Stimulated activated naive CD8-positive, alpha-beta T cell treated with anti-CD3 and anti-CD28 coated beads, Interleukin-15, Interleukin-2, amounts not matched to agents 100 ng/mL and 50 ng/mL, for 24 hours (primary cell): ENCODE data around the gene TNS1.
"Not testable (repeated sequence)": the region's sequence is repeated elsewhere in the genome, so short reads cannot be mapped to it uniquely, and the experiment has no call there.

Source experiments
- H3K27ac Mint-ChIP-seq: one replicate; pipeline ENCODE4 v1.8.0; 2021; ENCODE audit warnings: mild to moderate bottlenecking, mixed read lengths
- H3K27me3 Mint-ChIP-seq: one replicate; pipeline ENCODE4 v1.8.0; 2021; ENCODE audit warnings: mixed read lengths
- H3K36me3 Mint-ChIP-seq: one replicate; pipeline ENCODE4 v1.8.0; 2021; ENCODE audit warnings: low read depth, mixed read lengths
- H3K4me1 Mint-ChIP-seq: one replicate; pipeline ENCODE4 v1.8.0; 2021; ENCODE audit warnings: low read depth, mixed read lengths
- H3K4me3 Mint-ChIP-seq: one replicate; pipeline ENCODE4 v1.8.0; 2021; ENCODE audit warnings: mild to moderate bottlenecking, mixed read lengths
- H3K9me3 Mint-ChIP-seq: one replicate; pipeline ENCODE4 v1.8.0; 2021; ENCODE audit warnings: mixed read lengths

TNS1 gene

DNA sequence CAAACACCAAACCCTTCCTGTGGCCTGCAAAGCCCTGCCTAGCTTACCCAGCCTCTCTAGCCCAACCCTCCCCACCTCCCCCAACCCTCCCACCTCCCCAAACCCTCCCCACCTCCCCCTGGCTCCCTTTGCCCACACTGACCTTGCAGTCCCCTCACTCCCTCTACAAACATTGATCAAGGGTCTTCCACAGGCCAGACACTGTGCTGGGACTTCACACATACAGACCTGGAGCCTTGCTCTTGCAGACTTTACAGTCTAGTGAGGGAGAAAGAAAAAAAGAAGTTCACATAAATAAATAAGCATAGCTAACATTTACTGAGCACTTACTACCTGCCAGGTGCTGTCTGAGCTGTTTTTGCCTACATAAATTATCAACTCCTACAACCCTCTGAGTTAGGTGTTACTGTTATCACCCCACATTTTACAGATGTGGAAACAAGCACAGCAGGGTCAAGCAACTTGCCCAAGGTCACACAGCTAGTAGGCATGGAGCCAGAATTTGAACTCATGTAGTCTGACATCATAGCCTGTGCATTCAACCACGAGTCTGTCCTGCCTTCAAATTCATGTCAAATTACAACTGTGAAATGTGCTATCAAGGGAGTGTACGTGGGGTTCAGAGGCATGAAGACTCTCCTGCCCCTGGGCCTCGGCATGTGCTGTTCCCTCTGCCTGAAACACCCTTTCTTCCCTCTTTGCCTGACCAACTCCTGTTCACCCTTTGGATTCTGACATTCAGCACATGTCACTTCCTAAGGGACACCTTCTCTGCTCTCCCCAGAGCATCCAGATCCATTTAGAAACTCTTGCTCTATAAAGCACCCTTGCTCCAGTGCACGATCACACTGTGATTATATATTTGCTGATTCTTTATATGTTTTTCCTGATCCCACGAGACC is 209.9 kb downstream of the TNS1 start:
- H3K4me3 Mint-ChIP-seq, result no peak overlapping the region
- H3K36me3 Mint-ChIP-seq, result no peaks in the 10 kb centered on the region
- no peaks in the 10 kb centered on the region for H3K27me3 Mint-ChIP-seq
- no peaks in the 10 kb centered on the region for H3K9me3 Mint-ChIP-seq
- H3K4me1 Mint-ChIP-seq, result peaks cover 18% of the 10 kb centered on the region
- peak overlapping the region; percentile 18 for H3K27ac Mint-ChIP-seq

DNA sequence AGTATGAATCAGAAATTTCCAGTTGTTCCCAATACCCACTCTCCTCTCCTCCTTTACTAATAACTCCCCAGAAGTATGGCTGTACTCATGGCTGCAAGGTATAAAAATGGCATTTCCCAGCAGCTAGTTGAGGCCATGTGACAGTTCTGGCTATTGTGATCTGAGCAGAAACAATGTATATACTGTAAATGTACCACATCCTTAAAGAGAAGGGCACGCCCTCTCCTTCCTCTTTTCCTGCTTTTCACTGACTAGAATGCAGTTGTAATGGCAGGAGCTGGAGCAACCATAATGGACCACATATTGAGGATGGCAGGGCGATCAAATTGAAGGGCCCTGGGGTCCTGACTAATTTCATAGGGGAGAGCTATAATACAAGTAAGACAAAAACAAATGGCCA is 211.2 kb downstream of the TNS1 start:
- no peaks in the 10 kb centered on the region for H3K27me3 Mint-ChIP-seq
- H3K27ac Mint-ChIP-seq, result no peak overlapping the region
- H3K4me3 Mint-ChIP-seq, result no peak overlapping the region
- no peaks in the 10 kb centered on the region for H3K36me3 Mint-ChIP-seq
- H3K4me1 Mint-ChIP-seq, result peaks cover 18% of the 10 kb centered on the region
- no peaks in the 10 kb centered on the region for H3K9me3 Mint-ChIP-seq

DNA sequence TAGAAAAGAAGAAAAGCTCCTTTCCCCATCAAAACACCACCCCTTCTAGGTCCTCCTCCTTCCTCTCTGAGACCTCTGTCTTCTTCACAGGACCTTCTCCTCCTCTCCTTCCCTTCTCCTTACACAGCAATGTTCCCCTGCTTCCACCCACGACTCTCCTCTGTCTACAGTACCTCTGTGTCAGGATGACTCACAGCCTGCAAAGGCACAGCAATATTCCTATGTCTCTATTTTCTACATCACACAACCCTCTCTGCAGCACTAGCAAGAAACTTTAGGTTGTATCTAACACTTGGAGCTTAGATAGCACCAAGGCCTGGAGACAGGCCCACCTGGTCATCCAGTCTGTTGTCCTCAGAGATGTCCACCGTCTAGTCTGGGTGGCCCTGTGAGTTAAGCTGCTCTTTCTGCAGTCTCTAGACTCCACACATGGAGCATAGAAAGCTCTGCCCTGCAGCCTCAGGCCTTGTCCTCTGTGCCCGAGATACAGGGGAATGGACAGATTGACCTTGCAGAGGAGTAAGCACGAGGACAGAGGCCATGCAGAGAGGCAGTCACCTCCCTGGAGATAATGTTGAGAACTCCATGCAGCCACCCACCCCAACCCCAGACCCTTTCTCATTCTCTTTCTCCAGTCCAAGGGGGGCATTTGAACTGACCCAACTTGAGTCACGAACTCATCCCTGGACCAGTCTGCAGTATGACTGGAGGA is 212.0 kb downstream of the TNS1 start:
- H3K27ac Mint-ChIP-seq, result peak overlapping the region; percentile 29
- H3K4me3 Mint-ChIP-seq, result peak overlapping the region; percentile 24
- H3K27me3 Mint-ChIP-seq, result no peaks in the 10 kb centered on the region
- H3K9me3 Mint-ChIP-seq, result no peaks in the 10 kb centered on the region
- peaks cover 18% of the 10 kb centered on the region for H3K4me1 Mint-ChIP-seq
- H3K36me3 Mint-ChIP-seq, result no peaks in the 10 kb centered on the region

DNA sequence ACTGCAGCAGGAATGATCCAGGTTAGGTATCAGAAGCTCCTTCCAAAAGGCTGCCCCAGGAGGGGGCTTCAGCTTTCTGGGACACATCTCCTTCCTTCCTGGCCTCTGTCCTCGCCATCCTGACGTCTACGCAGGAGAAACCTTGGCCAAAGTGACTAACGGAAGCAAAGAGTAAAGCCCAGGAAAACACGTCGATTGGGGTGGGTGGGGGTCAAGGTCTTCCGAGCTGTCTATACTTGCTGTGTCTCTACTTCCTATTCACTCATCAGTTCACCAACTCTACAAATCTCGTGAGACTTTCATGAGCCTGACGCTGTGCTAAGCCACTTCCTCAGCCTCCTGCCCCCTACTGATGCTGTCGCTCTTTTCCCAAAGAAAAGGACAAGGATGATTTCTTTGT is 212.6 kb downstream of the TNS1 start:
- Mint-ChIP-seq H3K27ac (no peak overlapping the region), H3K27me3 (no peaks in the 10 kb centered on the region), H3K4me3 (peak overlapping the region; percentile 24), H3K36me3 (no peaks in the 10 kb centered on the region), H3K9me3 (no peaks in the 10 kb centered on the region), H3K4me1 (peaks cover 21% of the 10 kb centered on the region)

DNA sequence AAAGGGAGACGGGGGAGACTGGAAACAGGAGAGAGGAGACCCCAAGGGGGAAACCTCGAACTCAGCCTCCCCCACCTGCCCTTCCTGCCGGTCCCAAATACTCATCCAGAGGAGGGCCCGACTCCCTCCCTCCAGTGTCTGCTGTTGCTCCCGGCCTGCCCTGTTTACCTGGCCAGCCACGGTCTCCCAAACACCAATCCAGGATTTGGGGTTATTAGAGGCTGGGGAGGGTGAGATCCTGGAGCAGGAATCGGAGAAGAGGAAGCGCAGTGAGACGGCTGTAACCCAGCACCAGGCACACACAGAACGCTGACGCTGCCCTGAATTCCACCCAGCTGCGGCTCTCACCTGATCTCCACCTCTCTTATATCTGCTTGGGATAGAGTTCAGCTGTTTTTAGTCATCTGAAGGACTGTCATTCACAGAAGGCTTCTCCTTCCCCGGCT is 213.0 kb downstream of the TNS1 start:
- Mint-ChIP-seq H3K27ac (no peak overlapping the region), H3K9me3 (no peaks in the 10 kb centered on the region), H3K4me3 (peak overlapping the region; percentile 24), H3K36me3 (no peaks in the 10 kb centered on the region), H3K4me1 (peaks cover 21% of the 10 kb centered on the region), H3K27me3 (no peaks in the 10 kb centered on the region)

DNA sequence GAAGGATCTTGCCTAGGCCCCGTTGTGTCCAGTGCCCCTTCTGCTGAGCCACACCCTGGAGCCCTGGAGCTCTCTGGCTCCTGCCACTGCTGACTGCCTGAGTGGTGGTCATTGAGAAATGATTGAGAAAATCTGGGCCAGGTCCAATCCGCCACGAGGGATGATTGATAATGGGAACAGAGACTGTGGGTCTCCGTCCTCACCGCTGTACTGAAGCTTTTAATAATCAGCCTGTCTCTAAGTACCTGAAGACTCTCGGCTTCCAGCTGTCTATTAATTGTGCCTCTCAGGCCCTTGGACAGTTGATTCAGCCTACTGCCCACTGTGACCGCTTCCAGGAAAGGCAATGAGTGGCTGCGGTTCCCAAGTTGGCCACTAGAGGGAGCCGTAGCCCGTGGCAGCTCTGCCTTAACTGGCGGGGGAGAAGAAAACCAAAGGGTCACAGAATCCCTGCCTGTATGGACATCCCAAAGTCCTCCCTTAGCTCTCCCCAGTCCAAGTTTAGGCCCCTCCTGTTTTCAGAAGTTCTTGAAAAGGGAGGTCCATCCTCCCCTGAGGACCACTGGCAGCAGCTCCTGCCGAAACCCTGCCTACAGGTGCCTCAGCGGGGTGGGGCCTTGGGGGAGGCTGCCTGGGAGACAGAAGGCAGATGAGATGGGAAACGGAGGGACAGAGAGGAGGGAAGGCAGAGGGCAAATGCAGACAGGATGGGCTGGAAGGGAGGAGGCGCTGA is 213.6 kb downstream of the TNS1 start:
- H3K27ac Mint-ChIP-seq, result no peak overlapping the region
- H3K36me3 Mint-ChIP-seq, result no peaks in the 10 kb centered on the region
- H3K4me1 Mint-ChIP-seq, result peaks cover 21% of the 10 kb centered on the region
- H3K9me3 Mint-ChIP-seq, result no peaks in the 10 kb centered on the region
- H3K27me3 Mint-ChIP-seq, result no peaks in the 10 kb centered on the region
- peak overlapping the region; percentile 24 for H3K4me3 Mint-ChIP-seq

DNA sequence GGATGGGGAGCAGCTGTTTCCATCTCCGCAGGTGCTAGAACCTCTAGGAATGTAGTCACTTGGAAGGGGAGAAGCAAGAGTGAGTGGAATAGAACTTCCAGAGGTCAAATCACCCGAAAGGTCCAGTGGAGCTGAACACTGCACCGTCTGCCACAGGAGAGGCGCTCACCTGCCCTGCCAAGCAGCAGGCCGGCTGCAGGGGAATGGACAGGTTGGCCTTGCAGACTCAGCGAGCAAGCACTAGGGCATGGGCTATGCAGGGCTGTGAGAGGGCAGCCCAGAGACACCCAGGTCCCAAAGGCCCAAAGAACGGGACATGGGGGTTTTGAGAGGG is 214.2 kb downstream of the TNS1 start:
- no peaks in the 10 kb centered on the region for H3K27me3 Mint-ChIP-seq
- H3K4me3 Mint-ChIP-seq, result no peak overlapping the region
- H3K4me1 Mint-ChIP-seq, result peaks cover 21% of the 10 kb centered on the region
- no peaks in the 10 kb centered on the region for H3K9me3 Mint-ChIP-seq
- no peaks in the 10 kb centered on the region for H3K36me3 Mint-ChIP-seq
- no peak overlapping the region for H3K27ac Mint-ChIP-seq

DNA sequence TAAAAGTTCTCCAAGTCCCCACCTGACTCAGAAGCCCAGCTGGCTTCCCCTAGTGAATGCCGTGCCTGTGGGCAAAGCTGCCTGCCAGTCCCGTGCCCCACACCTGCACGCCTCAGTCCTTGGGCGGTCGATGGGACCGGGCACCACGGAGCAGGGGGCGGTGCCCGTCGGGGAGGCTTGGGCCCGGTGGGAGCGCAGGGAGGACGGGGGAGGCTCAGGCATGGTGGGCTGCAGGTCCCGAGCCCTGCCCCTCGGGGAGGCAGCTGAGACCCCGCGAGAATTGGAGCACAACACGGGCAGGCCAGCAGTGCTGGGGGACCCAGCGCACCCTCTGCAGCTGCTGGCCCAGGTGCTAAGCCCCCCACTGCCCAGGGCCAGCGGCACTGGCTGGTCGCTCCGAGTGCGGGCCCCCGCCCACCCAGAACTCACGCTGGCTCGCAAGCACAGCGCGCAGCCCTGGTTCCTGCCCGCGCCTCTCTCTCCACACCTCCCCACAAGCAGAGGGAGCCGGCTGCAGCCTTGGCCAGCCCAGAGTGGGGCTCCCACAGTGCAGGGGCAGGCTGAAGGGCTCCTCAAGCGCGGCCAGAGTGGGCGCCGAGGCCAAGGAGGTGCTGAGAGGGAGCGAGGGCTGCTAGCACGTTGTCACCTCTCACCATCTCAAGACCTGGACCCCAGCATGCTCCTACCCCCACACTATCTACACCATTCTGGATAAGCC is 215.5 kb downstream of the TNS1 start:
- Mint-ChIP-seq H3K9me3 (no peaks in the 10 kb centered on the region), H3K27me3 (no peaks in the 10 kb centered on the region), H3K4me1 (peaks cover 21% of the 10 kb centered on the region), H3K36me3 (no peaks in the 10 kb centered on the region), H3K4me3 (no peak overlapping the region), H3K27ac (no peak overlapping the region)

DNA sequence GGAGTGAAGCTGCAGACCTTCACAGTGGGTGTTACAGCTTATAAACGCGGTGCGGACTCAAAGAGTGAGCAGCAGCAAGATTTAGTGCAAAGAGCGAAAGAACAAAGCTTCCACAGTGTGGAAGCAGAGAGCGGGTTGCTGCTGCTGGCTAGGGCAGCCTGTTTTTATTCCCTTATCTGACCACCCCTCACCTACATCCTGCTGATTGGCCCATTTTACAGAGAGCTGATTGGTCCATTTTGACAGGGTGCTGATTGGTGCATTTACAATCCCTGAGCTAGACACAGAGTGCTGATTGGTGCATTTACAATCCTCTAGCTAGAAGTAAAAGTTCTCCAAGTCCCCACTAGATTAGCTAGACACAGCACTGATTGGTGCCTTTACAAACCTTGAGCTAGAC is 216.2 kb downstream of the TNS1 start:
- not testable (repeated sequence) for H3K27ac Mint-ChIP-seq, H3K4me3 Mint-ChIP-seq, H3K36me3 Mint-ChIP-seq, H3K9me3 Mint-ChIP-seq, H3K27me3 Mint-ChIP-seq
- H3K4me1 Mint-ChIP-seq, result peaks cover 21% of the 10 kb centered on the region

DNA sequence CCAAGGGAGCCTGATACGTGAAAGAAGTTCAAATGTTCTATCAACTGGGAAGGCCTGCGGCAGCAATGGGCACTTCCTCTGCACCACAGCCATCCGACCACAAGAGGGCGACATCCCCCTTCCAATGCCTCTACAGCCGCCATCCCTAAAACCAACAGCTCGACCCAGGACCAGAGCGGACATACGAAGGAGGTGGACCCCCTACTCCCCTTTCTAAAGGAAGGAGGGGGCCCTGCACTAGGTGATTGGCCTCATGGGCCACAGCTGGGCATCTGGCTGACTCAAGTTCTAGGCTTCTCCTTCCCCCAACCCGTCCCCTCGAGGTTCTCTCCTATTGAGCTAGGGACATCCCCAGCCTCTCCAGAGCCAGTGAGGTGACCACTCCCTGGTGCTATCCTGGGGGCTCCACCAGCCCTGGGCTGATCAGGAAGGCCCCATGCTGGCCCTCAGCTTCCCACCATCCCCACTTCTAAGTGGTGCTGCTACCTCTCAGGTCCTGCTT is 217.2 kb downstream of the TNS1 start:
- Mint-ChIP-seq H3K4me3 (no peak overlapping the region), H3K27me3 (no peaks in the 10 kb centered on the region), H3K36me3 (no peaks in the 10 kb centered on the region), H3K4me1 (peaks cover 19% of the 10 kb centered on the region), H3K9me3 (no peaks in the 10 kb centered on the region), H3K27ac (no peak overlapping the region)

DNA sequence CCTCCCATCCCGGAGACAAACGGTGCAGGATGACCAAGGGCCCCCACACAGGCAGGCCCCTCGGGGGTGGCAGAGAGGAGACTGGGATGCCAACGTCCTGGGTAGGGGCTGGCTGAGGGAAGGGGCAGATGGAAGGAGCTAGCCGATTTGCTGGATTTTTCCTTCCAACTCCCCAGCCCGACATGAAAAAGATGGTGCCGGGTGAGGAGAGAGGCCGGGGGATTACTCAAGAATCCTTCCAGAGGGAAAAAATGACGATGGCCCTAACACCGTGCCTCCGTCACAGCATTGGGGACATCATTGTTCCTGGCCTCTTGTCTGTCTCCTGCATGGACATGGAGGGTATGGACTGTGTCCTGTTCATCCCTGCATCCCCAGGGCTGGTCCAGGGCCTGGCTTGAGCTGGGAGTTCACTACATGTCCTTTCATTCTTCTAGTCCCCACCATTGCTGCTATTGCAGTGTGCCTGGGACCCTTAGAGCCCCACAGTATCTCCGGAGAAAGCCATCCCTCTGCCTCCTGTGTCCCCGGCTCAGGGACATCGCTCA is 217.7 kb downstream of the TNS1 start:
- no peak overlapping the region for H3K27ac Mint-ChIP-seq
- H3K4me1 Mint-ChIP-seq, result peaks cover 14% of the 10 kb centered on the region
- no peaks in the 10 kb centered on the region for H3K9me3 Mint-ChIP-seq
- H3K27me3 Mint-ChIP-seq, result no peaks in the 10 kb centered on the region
- no peaks in the 10 kb centered on the region for H3K36me3 Mint-ChIP-seq
- no peak overlapping the region for H3K4me3 Mint-ChIP-seq

DNA sequence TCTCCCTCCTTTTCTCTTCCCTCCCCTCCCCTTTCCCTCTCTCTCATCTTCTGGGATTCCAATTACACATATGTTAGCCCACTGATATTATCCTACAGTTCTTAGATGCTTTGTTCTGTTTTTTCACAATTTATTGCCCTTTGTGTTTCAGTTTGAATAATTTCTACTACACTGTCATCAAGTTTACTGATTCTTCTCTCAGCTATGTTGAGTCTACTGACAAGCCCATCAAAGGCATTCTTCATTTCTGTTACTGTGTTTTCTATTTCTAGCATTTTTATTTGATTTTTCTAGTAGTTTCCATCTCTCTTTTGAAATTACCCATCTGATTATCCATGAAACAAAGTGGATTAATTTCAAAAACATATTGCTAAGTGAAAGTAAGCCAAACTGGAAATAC is 219.6 kb downstream of the TNS1 start:
- Mint-ChIP-seq H3K9me3 (no peaks in the 10 kb centered on the region), H3K27me3 (no peaks in the 10 kb centered on the region), H3K4me3 (no peak overlapping the region), H3K4me1 (peaks cover 7% of the 10 kb centered on the region), H3K36me3 (no peaks in the 10 kb centered on the region), H3K27ac (no peak overlapping the region)

DNA sequence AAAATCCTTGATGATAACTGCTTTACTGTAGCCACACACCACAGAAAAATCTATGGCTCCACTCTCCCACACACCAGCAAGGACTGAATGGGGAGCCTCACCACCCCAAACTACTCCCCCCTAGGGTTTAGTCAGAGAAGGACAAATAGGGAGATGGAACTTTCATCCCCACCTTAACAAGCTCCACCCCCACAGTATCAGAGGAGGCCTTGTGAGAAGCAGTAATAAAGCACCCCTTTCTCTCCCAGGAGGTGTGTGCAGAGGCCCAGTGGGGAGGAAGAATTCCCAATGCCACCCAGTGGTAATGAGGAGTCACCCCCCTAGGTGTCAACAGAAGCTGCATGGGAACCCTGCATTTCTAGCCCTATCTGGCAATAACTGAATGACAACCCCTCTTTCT is 224.9 kb downstream of the TNS1 start:
- H3K27ac Mint-ChIP-seq, result no peak overlapping the region
- H3K4me3 Mint-ChIP-seq, result no peak overlapping the region
- H3K4me1 Mint-ChIP-seq, result peaks cover 4% of the 10 kb centered on the region
- H3K36me3 Mint-ChIP-seq, result no peaks in the 10 kb centered on the region
- H3K27me3 Mint-ChIP-seq, result no peaks in the 10 kb centered on the region
- H3K9me3 Mint-ChIP-seq, result peaks cover 5% of the 10 kb centered on the region

DNA sequence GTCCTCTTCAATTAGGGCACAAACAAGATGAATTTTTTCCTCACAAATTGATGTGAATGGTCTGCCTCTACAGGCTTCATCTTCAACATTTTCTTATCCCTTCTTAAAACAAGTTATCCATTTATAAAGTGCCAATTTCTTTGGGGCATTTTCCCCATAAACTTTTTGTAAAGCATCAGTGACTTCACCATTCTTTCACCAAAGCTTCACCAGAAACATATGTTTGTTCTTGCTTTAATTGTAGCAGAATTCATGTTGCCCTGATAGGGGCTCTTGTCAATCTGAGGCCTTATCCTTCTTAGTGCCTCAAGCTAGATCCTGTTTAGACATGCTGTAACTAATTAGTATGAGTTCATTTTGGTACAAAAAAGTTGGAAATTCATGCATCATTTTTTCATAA is 226.2 kb downstream of the TNS1 start:
- H3K27ac Mint-ChIP-seq, result no peak overlapping the region
- H3K4me1 Mint-ChIP-seq, result peaks cover 4% of the 10 kb centered on the region
- no peak overlapping the region for H3K4me3 Mint-ChIP-seq
- H3K9me3 Mint-ChIP-seq, result peaks cover 5% of the 10 kb centered on the region
- no peaks in the 10 kb centered on the region for H3K27me3 Mint-ChIP-seq
- no peaks in the 10 kb centered on the region for H3K36me3 Mint-ChIP-seq
